NOMO-1 treated with DMSO at 0.1 percent for 48 hours (cell line): ENCODE data around the gene MAP2.

Experiments
- DNase-seq: peaks from one replicate; lab custom pipeline; 2025; ENCODE audit not compliant: unreplicated experiment; lab: John Stamatoyannopoulos, UW

MAP2 gene

GRCh38 chr2:209690029-209690754 is 266.3 kb downstream of the MAP2 start:
- DNase-seq = no peak

GRCh38 chr2:209694748-209695147 is 270.9 kb downstream of the MAP2 start:
- no peak for DNase-seq

GRCh38 chr2:209696836-209697711 is 273.2 kb downstream of the MAP2 start:
- no peak for DNase-seq

GRCh38 chr2:209702775-209703174 is 278.9 kb downstream of the MAP2 start:
- no peak for DNase-seq

- no peak for DNase-seq
Observed at GRCh38 chr2:209713219-209713618, 289.4 kb downstream of the MAP2 start.

- no peak for DNase-seq
Observed at GRCh38 chr2:209719034-209719433, 295.2 kb downstream of the MAP2 start.

- no peak for DNase-seq
Observed at GRCh38 chr2:209721497-209721896, 297.6 kb downstream of the MAP2 start.

GRCh38 chr2:209726311-209726710 is 302.5 kb downstream of the MAP2 start:
- DNase-seq = no peak

GRCh38 chr2:209727077-209727476 is 303.2 kb downstream of the MAP2 start:
- no peak for DNase-seq

- DNase-seq = no peak
Observed at GRCh38 chr2:209734805-209735204, 311.0 kb downstream of the MAP2 start.

GRCh38 chr2:209741953-209742352 is 318.1 kb downstream of the MAP2 start:
- DNase-seq = no peak

- no peak for DNase-seq
Observed at GRCh38 chr2:209753020-209753419, 329.2 kb downstream of the MAP2 start.

- DNase-seq = no peak
Observed at GRCh38 chr2:209757163-209757562, 333.3 kb downstream of the MAP2 start.

- no peak for DNase-seq
Observed at GRCh38 chr2:209761566-209761965, 337.7 kb downstream of the MAP2 start.

GRCh38 chr2:209762563-209762962 is 338.7 kb downstream of the MAP2 start:
- no peak for DNase-seq

GRCh38 chr2:209763106-209763505 is 339.3 kb downstream of the MAP2 start:
- no peak for DNase-seq

GRCh38 chr2:209766613-209767012 is 342.8 kb downstream of the MAP2 start:
- DNase-seq = no peak

GRCh38 chr2:209767316-209767715 is 343.5 kb downstream of the MAP2 start:
- no peak for DNase-seq

- no peak for DNase-seq
Observed at GRCh38 chr2:209768557-209768956, 344.7 kb downstream of the MAP2 start.

- no peak for DNase-seq
Observed at GRCh38 chr2:209771474-209772289, 347.8 kb downstream of the MAP2 start, which contains the start of gene UNC80. Gene UNC80 (plus strand): TSS chr2:209771832. CDS start chr2:209772073, 241 bp downstream.

GRCh38 chr2:209772290-209772685 is 348.4 kb downstream of the MAP2 start:
- DNase-seq = no peak
